ENCODE data around the gene SLC35G6. TPM values are rescaled to one million over a fixed set of nuclear protein-coding genes. Genes with fewer than 3 reads are reported as not detected.

SLC35G6 gene
- total and polyA plus RNA-seq, 2 donors, result not detected

GRCh38 chr17:7495906-7496434, 14.7 kb downstream of the SLC35G6 start:
- Histone ChIP-seq H3K27ac (ENCODE audit: low read depth) (no peak overlapping the region), H3K36me3 (ENCODE audit: insufficient read depth) (peaks cover 9% of the 10 kb centered on the region), H3K4me1 (ENCODE audit: insufficient read depth) (no peaks in the 10 kb centered on the region), H3K4me3 (ENCODE audit: low read depth, low read length) (no peak overlapping the region)
- 91% methylated on average over 12 of the region's 12 CpGs for WGBS
- no peak for DNase-seq (ENCODE audit: extremely low spot score)

DNA sequence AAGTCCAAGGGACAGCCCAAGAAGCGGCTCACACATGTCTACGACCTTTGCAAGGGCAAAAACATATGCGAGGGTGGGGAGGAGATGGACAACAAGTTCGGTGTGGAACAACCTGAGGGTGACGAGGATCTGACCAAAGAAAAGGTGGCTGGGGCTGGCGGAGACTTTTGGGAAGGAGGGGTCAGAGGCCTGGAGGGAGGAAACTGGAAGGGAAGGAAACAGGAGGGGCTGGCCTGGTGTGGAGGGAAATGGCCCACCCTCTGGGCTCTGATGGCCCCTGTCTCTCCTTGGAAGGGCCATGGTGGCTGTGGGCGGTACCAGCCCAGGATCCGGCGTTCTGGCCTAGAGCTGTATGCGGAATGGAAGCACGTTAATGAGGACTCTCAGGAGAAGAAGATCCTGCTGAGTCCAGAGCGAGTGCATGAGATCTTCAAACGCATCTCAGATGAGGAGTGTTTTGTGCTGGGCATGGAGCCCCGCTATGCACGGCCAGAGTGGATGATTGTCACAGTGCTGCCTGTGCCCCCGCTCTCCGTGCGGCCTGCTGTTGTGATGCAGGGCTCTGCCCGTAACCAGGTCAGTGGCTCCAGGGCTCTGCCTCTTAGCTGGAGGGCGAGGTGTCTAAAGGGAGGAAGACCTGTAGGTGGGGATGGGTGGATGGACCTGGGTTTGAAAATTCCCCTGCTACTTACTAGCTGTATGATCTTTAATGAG, 15.4 kb downstream of the SLC35G6 start:
- WGBS, result 89% methylated on average over 20 of the region's 20 CpGs
- no peak overlapping the region for H3K27ac ChIP-seq (ENCODE audit: low read depth)
- DNase-seq (ENCODE audit: extremely low spot score), result no peak
- peaks cover 14% of the 10 kb centered on the region for H3K36me3 ChIP-seq (ENCODE audit: insufficient read depth)
- no peaks in the 10 kb centered on the region for H3K4me1 ChIP-seq (ENCODE audit: insufficient read depth)
- H3K4me3 ChIP-seq (ENCODE audit: low read depth, low read length), result no peak overlapping the region

- 86% methylated on average over 10 of the region's 10 CpGs for WGBS
Observed at GRCh38 chr17:7497228-7497627, 16.0 kb downstream of the SLC35G6 start.

GRCh38 chr17:7497636-7498035, 16.4 kb downstream of the SLC35G6 start:
- Histone ChIP-seq H3K36me3 (ENCODE audit: insufficient read depth) (peaks cover 14% of the 10 kb centered on the region), H3K27ac (ENCODE audit: low read depth) (no peak overlapping the region), H3K4me1 (ENCODE audit: insufficient read depth) (no peaks in the 10 kb centered on the region), H3K4me3 (ENCODE audit: low read depth, low read length) (no peak overlapping the region)
- no peak for DNase-seq (ENCODE audit: extremely low spot score)
- 95% methylated on average over 14 of the region's 14 CpGs for WGBS

More at GRCh38 chr17:7497228-7497627, 16.0 kb downstream of the SLC35G6 start:
- no peak for DNase-seq (ENCODE audit: extremely low spot score)
- Histone ChIP-seq H3K4me3 (ENCODE audit: low read depth, low read length) (no peak overlapping the region), H3K27ac (ENCODE audit: low read depth) (no peak overlapping the region), H3K4me1 (ENCODE audit: insufficient read depth) (no peaks in the 10 kb centered on the region), H3K36me3 (ENCODE audit: insufficient read depth) (peaks cover 14% of the 10 kb centered on the region)

DNA sequence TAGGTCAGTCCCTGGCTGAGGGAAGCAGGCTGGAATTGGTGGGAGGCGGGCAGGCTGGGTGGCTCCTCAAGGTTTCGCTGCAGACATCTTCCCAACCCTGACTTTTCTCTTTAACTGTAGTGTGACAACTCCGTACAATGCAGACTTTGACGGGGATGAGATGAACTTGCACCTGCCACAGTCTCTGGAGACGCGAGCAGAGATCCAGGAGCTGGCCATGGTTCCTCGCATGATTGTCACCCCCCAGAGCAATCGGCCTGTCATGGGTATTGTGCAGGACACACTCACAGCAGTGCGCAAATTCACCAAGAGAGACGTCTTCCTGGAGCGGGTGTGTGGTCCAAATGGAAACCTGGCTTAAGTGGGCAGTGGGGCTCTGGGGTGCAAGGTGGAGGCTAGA, 17.9 kb downstream of the SLC35G6 start:
- no peak for DNase-seq (ENCODE audit: extremely low spot score)
- peaks cover 23% of the 10 kb centered on the region for H3K36me3 ChIP-seq (ENCODE audit: insufficient read depth)

GRCh38 chr17:7501729-7502128, 20.5 kb downstream of the SLC35G6 start:
- H3K27ac ChIP-seq (ENCODE audit: low read depth), result no peak overlapping the region
- H3K36me3 ChIP-seq (ENCODE audit: insufficient read depth), result peaks cover 23% of the 10 kb centered on the region
- no peak overlapping the region for H3K4me3 ChIP-seq (ENCODE audit: low read depth, low read length)
- WGBS, result 87% methylated on average over 14 of the region's 14 CpGs
- DNase-seq (ENCODE audit: extremely low spot score), result no peak
- H3K4me1 ChIP-seq (ENCODE audit: insufficient read depth), result no peaks in the 10 kb centered on the region

More for the DNA sequence above, 17.9 kb downstream of the SLC35G6 start:
- Histone ChIP-seq H3K27ac (ENCODE audit: low read depth) (no peak overlapping the region), H3K4me1 (ENCODE audit: insufficient read depth) (no peaks in the 10 kb centered on the region), H3K4me3 (ENCODE audit: low read depth, low read length) (no peak overlapping the region)
- WGBS, result 92% methylated on average over 11 of the region's 11 CpGs

DNA sequence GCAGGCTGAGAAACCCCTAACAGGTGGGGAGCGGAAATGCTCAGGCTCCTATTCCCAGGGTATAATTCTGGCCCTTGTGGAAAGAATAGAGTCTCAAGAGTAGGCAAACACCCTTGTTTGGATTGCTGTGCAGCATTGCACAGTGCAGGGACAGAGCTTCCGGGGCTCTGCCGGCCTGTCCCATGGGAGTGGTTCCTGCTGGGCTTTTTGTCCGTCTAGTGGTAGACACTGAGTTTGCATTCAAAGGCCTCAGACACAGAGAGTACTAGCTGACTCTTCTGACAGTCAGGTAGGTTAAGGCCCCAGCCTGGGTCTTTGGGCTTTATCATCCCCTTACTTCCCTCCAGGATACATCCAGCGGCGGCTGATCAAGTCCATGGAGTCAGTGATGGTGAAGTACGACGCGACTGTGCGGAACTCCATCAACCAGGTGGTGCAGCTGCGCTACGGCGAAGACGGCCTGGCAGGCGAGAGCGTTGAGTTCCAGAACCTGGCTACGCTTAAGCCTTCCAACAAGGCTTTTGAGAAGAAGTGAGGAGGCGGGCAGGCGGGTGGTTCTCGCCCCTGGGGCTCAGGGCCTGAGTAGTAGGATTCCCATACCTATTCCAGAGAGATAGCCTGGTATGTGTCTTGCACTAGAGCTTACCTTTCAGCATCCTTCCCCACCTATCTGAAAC, 21.1 kb downstream of the SLC35G6 start:
- H3K27ac ChIP-seq (ENCODE audit: low read depth), result no peak overlapping the region
- no peak for DNase-seq (ENCODE audit: extremely low spot score)
- no peaks in the 10 kb centered on the region for H3K4me1 ChIP-seq (ENCODE audit: insufficient read depth)
- WGBS, result 90% methylated on average over 20 of the region's 20 CpGs
- no peak overlapping the region for H3K4me3 ChIP-seq (ENCODE audit: low read depth, low read length)
- peaks cover 22% of the 10 kb centered on the region for H3K36me3 ChIP-seq (ENCODE audit: insufficient read depth)

GRCh38 chr17:7502987-7503386, 21.7 kb downstream of the SLC35G6 start:
- Histone ChIP-seq H3K36me3 (ENCODE audit: insufficient read depth) (peaks cover 18% of the 10 kb centered on the region), H3K4me3 (ENCODE audit: low read depth, low read length) (no peak overlapping the region), H3K27ac (ENCODE audit: low read depth) (no peak overlapping the region), H3K4me1 (ENCODE audit: insufficient read depth) (no peaks in the 10 kb centered on the region)
- DNase-seq (ENCODE audit: extremely low spot score), result no peak
- WGBS, result 84% methylated on average over 14 of the region's 14 CpGs

DNA sequence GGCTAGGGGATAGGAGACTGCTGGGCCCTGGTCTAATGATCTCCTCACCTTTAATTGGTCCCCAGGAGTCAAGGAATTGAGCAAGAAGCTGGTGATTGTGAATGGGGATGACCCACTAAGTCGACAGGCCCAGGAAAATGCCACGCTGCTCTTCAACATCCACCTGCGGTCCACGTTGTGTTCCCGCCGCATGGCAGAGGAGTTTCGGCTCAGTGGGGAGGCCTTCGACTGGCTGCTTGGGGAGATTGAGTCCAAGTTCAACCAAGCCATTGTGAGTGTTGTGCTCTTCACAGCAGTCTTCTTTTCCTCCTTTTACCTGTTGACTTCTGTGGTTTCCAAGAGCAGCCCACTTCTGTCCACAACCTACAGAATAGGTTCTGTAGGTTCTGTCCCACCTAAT, 22.3 kb downstream of the SLC35G6 start:
- Histone ChIP-seq H3K4me1 (ENCODE audit: insufficient read depth) (no peaks in the 10 kb centered on the region), H3K4me3 (ENCODE audit: low read depth, low read length) (no peak overlapping the region), H3K36me3 (ENCODE audit: insufficient read depth) (peaks cover 18% of the 10 kb centered on the region), H3K27ac (ENCODE audit: low read depth) (no peak overlapping the region)
- no peak for DNase-seq (ENCODE audit: extremely low spot score)
- 93% methylated on average over 8 of the region's 8 CpGs for WGBS

DNA sequence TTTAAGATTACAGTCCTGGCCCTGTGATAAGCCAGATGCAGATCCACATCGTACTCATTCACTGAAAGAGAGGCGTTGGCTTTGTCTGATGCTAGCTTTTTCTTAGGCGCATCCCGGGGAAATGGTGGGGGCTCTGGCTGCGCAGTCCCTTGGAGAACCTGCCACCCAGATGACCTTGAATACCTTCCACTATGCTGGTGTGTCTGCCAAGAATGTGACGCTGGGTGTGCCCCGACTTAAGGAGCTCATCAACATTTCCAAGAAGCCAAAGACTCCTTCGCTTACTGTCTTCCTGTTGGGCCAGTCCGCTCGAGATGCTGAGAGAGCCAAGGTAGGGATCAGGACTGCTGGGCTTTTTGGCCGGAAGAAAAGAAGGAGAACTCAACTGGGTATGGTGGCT, 26.9 kb downstream of the SLC35G6 start:
- 82% methylated on average over 11 of the region's 11 CpGs for WGBS
- Histone ChIP-seq H3K27ac (ENCODE audit: low read depth) (no peak overlapping the region), H3K4me3 (ENCODE audit: low read depth, low read length) (no peak overlapping the region), H3K36me3 (ENCODE audit: insufficient read depth) (peaks cover 14% of the 10 kb centered on the region), H3K4me1 (ENCODE audit: insufficient read depth) (no peaks in the 10 kb centered on the region)
- no peak for DNase-seq (ENCODE audit: extremely low spot score)

- H3K27ac ChIP-seq (ENCODE audit: low read depth), result no peak overlapping the region
- DNase-seq (ENCODE audit: extremely low spot score), result no peak
- no peaks in the 10 kb centered on the region for H3K4me1 ChIP-seq (ENCODE audit: insufficient read depth)
- H3K36me3 ChIP-seq (ENCODE audit: insufficient read depth), result peaks cover 14% of the 10 kb centered on the region
- no peak overlapping the region for H3K4me3 ChIP-seq (ENCODE audit: low read depth, low read length)
- 92% methylated on average over 9 of the region's 9 CpGs for WGBS
Observed at GRCh38 chr17:7508846-7509245, 27.6 kb downstream of the SLC35G6 start.

GRCh38 chr17:7509937-7510336, 28.7 kb downstream of the SLC35G6 start:
- 79% methylated on average over 5 of the region's 5 CpGs for WGBS
- Histone ChIP-seq H3K4me3 (ENCODE audit: low read depth, low read length) (no peak overlapping the region), H3K27ac (ENCODE audit: low read depth) (no peak overlapping the region), H3K4me1 (ENCODE audit: insufficient read depth) (no peaks in the 10 kb centered on the region), H3K36me3 (ENCODE audit: insufficient read depth) (peaks cover 12% of the 10 kb centered on the region)
- DNase-seq (ENCODE audit: extremely low spot score), result no peak

DNA sequence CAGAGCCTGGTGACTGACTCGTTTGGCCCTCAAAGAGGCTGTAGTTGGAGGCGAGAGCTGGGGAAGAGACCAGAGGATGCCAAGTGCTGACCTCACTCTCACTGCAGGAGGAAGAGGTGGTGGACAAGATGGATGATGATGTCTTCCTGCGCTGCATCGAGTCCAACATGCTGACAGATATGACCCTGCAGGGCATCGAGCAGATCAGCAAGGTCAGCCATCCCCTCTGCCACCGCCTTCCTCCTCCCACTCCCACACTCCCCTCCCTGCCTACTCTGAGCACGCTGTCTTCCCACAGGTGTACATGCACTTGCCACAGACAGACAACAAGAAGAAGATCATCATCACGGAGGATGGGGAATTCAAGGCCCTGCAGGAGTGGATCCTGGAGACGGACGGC, 29.9 kb downstream of the SLC35G6 start:
- WGBS, result 78% methylated on average over 10 of the region's 10 CpGs
- Histone ChIP-seq H3K4me1 (ENCODE audit: insufficient read depth) (no peaks in the 10 kb centered on the region), H3K4me3 (ENCODE audit: low read depth, low read length) (no peak overlapping the region), H3K27ac (ENCODE audit: low read depth) (no peak overlapping the region), H3K36me3 (ENCODE audit: insufficient read depth) (peaks cover 12% of the 10 kb centered on the region)
- DNase-seq (ENCODE audit: extremely low spot score), result no peak

DNA sequence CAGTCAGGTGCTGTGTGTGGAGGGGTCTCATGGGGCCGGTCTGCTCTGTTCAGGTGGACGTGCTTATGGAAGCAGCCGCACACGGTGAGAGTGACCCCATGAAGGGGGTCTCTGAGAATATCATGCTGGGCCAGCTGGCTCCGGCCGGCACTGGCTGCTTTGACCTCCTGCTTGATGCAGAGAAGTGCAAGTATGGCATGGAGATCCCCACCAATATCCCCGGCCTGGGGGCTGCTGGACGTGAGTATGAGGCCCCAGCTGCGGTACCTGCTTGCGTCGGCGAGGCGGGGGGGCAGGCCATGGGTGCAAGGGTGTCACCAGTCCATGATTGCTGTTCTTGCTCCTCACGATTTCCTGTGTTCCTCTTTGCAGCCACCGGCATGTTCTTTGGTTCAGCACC, 30.9 kb downstream of the SLC35G6 start:
- Histone ChIP-seq H3K27ac (ENCODE audit: low read depth) (no peak overlapping the region), H3K4me1 (ENCODE audit: insufficient read depth) (no peaks in the 10 kb centered on the region), H3K4me3 (ENCODE audit: low read depth, low read length) (no peak overlapping the region), H3K36me3 (ENCODE audit: insufficient read depth) (peaks cover 12% of the 10 kb centered on the region)
- DNase-seq (ENCODE audit: extremely low spot score), result no peak
- WGBS, result 90% methylated on average over 15 of the region's 15 CpGs
